Endothelial cell (in vitro differentiated cells): ENCODE measurements around the gene SPTBN4. TPM values are rescaled to one million over a fixed set of nuclear protein-coding genes. Genes with fewer than 3 reads are reported as not detected.
"Not testable (repeated sequence)": the region's sequence is repeated elsewhere in the genome, so short reads cannot be mapped to it uniquely, and the experiment has no call there.

Experiments used
- DNase-seq: peaks from one replicate; pipeline ENCODE4 v3.0.0; 2021; ENCODE audit warnings: low spot score
- H3K27ac Mint-ChIP-seq: one replicate; pipeline ENCODE4 v1.8.0; 2021; ENCODE audit warnings: mixed read lengths, inconsistent platforms; ENCODE audit not compliant: unreplicated experiment
- H3K27me3 Mint-ChIP-seq: one replicate; pipeline ENCODE4 v1.8.0; 2021; ENCODE audit warnings: mild to moderate bottlenecking, moderate library complexity, mixed read lengths, inconsistent platforms; ENCODE audit not compliant: unreplicated experiment
- H3K36me3 Mint-ChIP-seq: one replicate; pipeline ENCODE4 v1.8.0; 2021; ENCODE audit warnings: mild to moderate bottlenecking, low read depth, mixed read lengths, inconsistent platforms; ENCODE audit not compliant: unreplicated experiment
- H3K4me1 Mint-ChIP-seq: one replicate; pipeline ENCODE4 v1.8.0; 2021; ENCODE audit warnings: mild to moderate bottlenecking, mixed read lengths, inconsistent platforms; ENCODE audit not compliant: unreplicated experiment
- H3K4me3 Mint-ChIP-seq: one replicate; pipeline ENCODE4 v1.8.0; 2021; ENCODE audit warnings: mild to moderate bottlenecking, mixed read lengths, inconsistent platforms; ENCODE audit not compliant: unreplicated experiment
- H3K9me3 Mint-ChIP-seq: one replicate; pipeline ENCODE4 v1.8.0; 2021; ENCODE audit warnings: mixed read lengths, inconsistent platforms; ENCODE audit not compliant: unreplicated experiment
- CTCF ChIP-seq: fragments of 200-600 bp; sonication (generic); IDR thresholded peaks from one replicate; pipeline ENCODE4 v1.5.0; 2021; ENCODE audit warnings: antibody characterized with exemption; ENCODE audit not compliant: unreplicated experiment
- total RNA-seq: library from RNA; stranded (reverse); fragmentation: NEBNext Ultra II Directional; extraction: Animal tissue kit (Norgen Biotek cat#: 25700); gene quantifications from one replicate; pipeline ENCODE4 v1.2.1, GENCODE V29; 2021; ENCODE audit not compliant: unreplicated experiment

SPTBN4 gene
- total RNA-seq, 1 donor from 2014 or later: 0.49 TPM

- Mint-ChIP-seq H3K27me3 (peaks cover 4% of the 10 kb centered on the region), H3K9me3 (peaks cover 4% of the 10 kb centered on the region)
- no peak for TF ChIP-seq CTCF
Observed at GRCh38 chr19:40492274-40492673, 25.5 kb downstream of the SPTBN4 start.

GRCh38 chr19:40493778-40494177 lies 27.0 kb downstream of the SPTBN4 start:
- peaks cover 9% of the 10 kb centered on the region for H3K27me3 Mint-ChIP-seq
- DNase-seq: no peak
- H3K27ac Mint-ChIP-seq: no peak overlapping the region
- H3K4me1 Mint-ChIP-seq: no peaks in the 10 kb centered on the region
- H3K36me3 Mint-ChIP-seq: peaks cover 4% of the 10 kb centered on the region
- peaks cover 4% of the 10 kb centered on the region for H3K9me3 Mint-ChIP-seq
- H3K4me3 Mint-ChIP-seq: no peak overlapping the region
- no peak for TF ChIP-seq CTCF

More at GRCh38 chr19:40492274-40492673, 25.5 kb downstream of the SPTBN4 start:
- no peak overlapping the region for H3K27ac Mint-ChIP-seq
- no peak overlapping the region for H3K4me3 Mint-ChIP-seq
- H3K4me1 Mint-ChIP-seq: no peaks in the 10 kb centered on the region
- no peak for DNase-seq
- peaks cover 4% of the 10 kb centered on the region for H3K36me3 Mint-ChIP-seq

GRCh38 chr19:40494191-40494838 lies 27.5 kb downstream of the SPTBN4 start:
- Mint-ChIP-seq H3K27me3 (peaks cover 9% of the 10 kb centered on the region), H3K36me3 (peaks cover 4% of the 10 kb centered on the region), H3K27ac (no peak overlapping the region), H3K4me1 (no peaks in the 10 kb centered on the region), H3K9me3 (peaks cover 4% of the 10 kb centered on the region), H3K4me3 (no peak overlapping the region)
- no peak for TF ChIP-seq CTCF
- no peak for DNase-seq

GRCh38 chr19:40497214-40497613 lies 30.4 kb downstream of the SPTBN4 start:
- no peak for TF ChIP-seq CTCF
- H3K4me3 Mint-ChIP-seq: no peak overlapping the region
- peaks cover 7% of the 10 kb centered on the region for H3K27me3 Mint-ChIP-seq
- H3K9me3 Mint-ChIP-seq: no peaks in the 10 kb centered on the region
- DNase-seq: no peak
- no peak overlapping the region for H3K27ac Mint-ChIP-seq
- no peaks in the 10 kb centered on the region for H3K4me1 Mint-ChIP-seq
- H3K36me3 Mint-ChIP-seq: no peaks in the 10 kb centered on the region

GRCh38 chr19:40499320-40499719 lies 32.5 kb downstream of the SPTBN4 start:
- no peaks in the 10 kb centered on the region for H3K36me3 Mint-ChIP-seq
- H3K4me3 Mint-ChIP-seq: no peak overlapping the region
- H3K27ac Mint-ChIP-seq: no peak overlapping the region
- DNase-seq: no peak
- H3K4me1 Mint-ChIP-seq: no peaks in the 10 kb centered on the region
- TF ChIP-seq CTCF: no peak
- peaks cover 13% of the 10 kb centered on the region for H3K27me3 Mint-ChIP-seq
- no peaks in the 10 kb centered on the region for H3K9me3 Mint-ChIP-seq

GRCh38 chr19:40500678-40501530 lies 34.1 kb downstream of the SPTBN4 start:
- H3K9me3 Mint-ChIP-seq, H3K36me3 Mint-ChIP-seq, H3K4me1 Mint-ChIP-seq, H3K4me3 Mint-ChIP-seq, DNase-seq, H3K27ac Mint-ChIP-seq: not testable (repeated sequence)
- H3K27me3 Mint-ChIP-seq: peaks cover 14% of the 10 kb centered on the region
